Smooth muscle cell (in vitro differentiated cells): ENCODE measurements around the gene GIN1. TPM values are rescaled to one million over a fixed set of nuclear protein-coding genes. Genes with fewer than 3 reads are reported as not detected.
A peak's percentile ranks its signal among the peaks of the same experiment; 100 is the strongest.

Experiments used
- DNase-seq: peaks from one replicate; lab custom pipeline; 2025; ENCODE audit not compliant: unreplicated experiment; lab: John Stamatoyannopoulos, UW
- H2AFZ ChIP-seq: fragments of 200-600 bp; sonication (generic); 2 replicates; pipeline ENCODE4 v1.6.0; 2016; ENCODE audit warnings: antibody characterized with exemption, low read depth, mild to moderate bottlenecking
- H3F3A ChIP-seq: fragments of 200-600 bp; sonication (generic); 2 replicates; pipeline ENCODE4 v1.6.0; 2017; ENCODE audit warnings: antibody characterized with exemption, low read depth
- H3K27ac ChIP-seq: fragments of 200-600 bp; sonication (generic); 2 replicates; pipeline ENCODE4 v1.5.1; 2016; ENCODE audit warnings: low read depth, mild to moderate bottlenecking
- H3K27me3 ChIP-seq: fragments of 200-600 bp; sonication (generic); 2 replicates; pipeline ENCODE4 v1.6.1; 2016; ENCODE audit warnings: low read depth, mild to moderate bottlenecking
- H3K36me3 ChIP-seq: fragments of 200-600 bp; sonication (generic); 2 replicates; pipeline ENCODE4 v1.5.1; 2016; ENCODE audit warnings: low read depth
- H3K4me1 ChIP-seq: fragments of 200-600 bp; sonication (generic); 2 replicates; pipeline ENCODE4 v1.5.1; 2016; ENCODE audit warnings: low read depth
- H3K4me2 ChIP-seq: fragments of 200-600 bp; sonication (generic); 2 replicates; pipeline ENCODE4 v1.6.0; 2016; ENCODE audit warnings: mild to moderate bottlenecking
- H3K4me3 ChIP-seq: fragments of 200-600 bp; sonication (generic); 2 replicates; pipeline ENCODE4 v1.5.1; 2016; ENCODE audit warnings: mild to moderate bottlenecking
- H3K79me2 ChIP-seq: fragments of 200-600 bp; sonication (generic); 2 replicates; pipeline ENCODE4 v1.6.0; 2016; ENCODE audit warnings: low read depth, mild to moderate bottlenecking
- H3K9ac ChIP-seq: fragments of 200-600 bp; sonication (generic); 2 replicates; pipeline ENCODE4 v1.6.0; 2016; ENCODE audit warnings: low read depth
- H3K9me3 ChIP-seq: fragments of 200-600 bp; sonication (generic); replicated peaks from 2 replicates; pipeline ENCODE4 v1.5.1; 2016; ENCODE audit warnings: low read depth
- H4K20me1 ChIP-seq: fragments of 200-600 bp; sonication (generic); 2 replicates; pipeline ENCODE4 v1.6.0; 2016; ENCODE audit warnings: low read depth
- CTCF ChIP-seq: fragments of 200-600 bp; sonication (generic); IDR thresholded peaks from 2 replicates; pipeline ENCODE4 v1.5.1; 2017; ENCODE audit warnings: borderline replicate concordance, mild to moderate bottlenecking, antibody characterized with exemption; ENCODE audit not compliant: insufficient read depth, poor library complexity, severe bottlenecking
- WGBS: methylation state at CpG from one replicate; pipeline ENCODE4 v1.1.7; 2016; ENCODE audit warnings: low lambda C conversion rate; 5-methylcytosine and 5-hydroxymethylcytosine counted together
- polyA plus RNA-seq: library from polyadenylated mRNA; unstranded; fragments of >200 nt; fragmentation: Nextera tagmentation; extraction: Ambion mirVana; gene quantifications from 2 replicates; pipeline ENCODE4 v1.2.1, GENCODE V29; 2016
- total RNA-seq: library from RNA; depleted of rRNA; stranded (reverse); fragments of >200 nt; gene quantifications from 2 replicates; pipeline ENCODE4 v1.2.3, GENCODE V29; 2014

The GIN1 gene
- total and polyA plus RNA-seq, 2 experiments from 2014 or later, result 3.6 to 4.8 TPM

DNA sequence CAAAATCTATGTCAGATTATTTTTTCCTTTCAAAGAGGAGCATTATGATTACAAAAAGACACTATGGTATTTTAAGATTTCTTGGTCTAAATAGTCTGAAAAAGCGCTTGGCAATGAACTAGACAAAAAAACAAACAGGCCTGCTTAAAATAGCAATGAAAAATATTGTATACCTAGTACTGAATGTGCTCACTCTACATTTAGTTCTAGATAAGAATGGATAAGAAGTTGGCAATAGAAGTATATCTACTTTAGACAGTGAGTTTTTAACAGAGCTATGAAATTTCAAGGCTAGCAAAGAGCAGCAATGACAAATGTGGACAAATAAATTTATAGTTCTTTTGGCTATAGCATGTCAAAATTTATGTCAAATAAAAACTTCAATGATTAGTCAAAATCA is 26.2 kb downstream of the GIN1 start:
- Histone ChIP-seq H3K4me2 (no peak overlapping the region), H4K20me1 (no peaks in the 10 kb centered on the region), H3K4me1 (no peaks in the 10 kb centered on the region), H3F3A (no peaks in the 10 kb centered on the region), H3K36me3 (peaks cover 5% of the 10 kb centered on the region), H3K9me3 (no peaks in the 10 kb centered on the region), H3K27ac (no peak overlapping the region), H3K79me2 (no peaks in the 10 kb centered on the region), H3K27me3 (no peaks in the 10 kb centered on the region), H3K4me3 (no peak overlapping the region), H3K9ac (no peak overlapping the region), H2AFZ (no peak overlapping the region)
- WGBS, result 100% methylated on average over 1 of the region's 1 CpG
- DNase-seq, result no peak
- TF ChIP-seq CTCF, result no peak

DNA sequence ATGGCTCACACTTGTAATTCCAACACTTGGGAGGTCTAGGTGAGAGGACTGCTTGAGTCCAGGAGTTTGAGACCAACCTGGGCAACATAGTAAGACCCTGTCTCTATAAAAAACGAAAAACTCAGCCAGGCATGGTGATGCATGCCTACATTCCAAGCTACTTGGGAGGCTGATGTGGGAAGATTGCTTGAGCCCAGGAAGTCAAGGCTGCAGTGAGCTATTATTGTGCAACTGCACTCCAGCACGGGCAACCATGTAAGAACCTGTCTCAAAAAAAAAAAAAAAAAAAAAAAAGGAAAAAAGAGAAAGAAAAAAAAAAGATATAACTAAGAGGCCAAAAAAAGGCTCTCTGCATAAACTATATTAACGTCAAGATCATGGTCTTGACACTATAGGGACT is 27.3 kb downstream of the GIN1 start:
- H3K9ac ChIP-seq, result no peak overlapping the region
- peaks cover 5% of the 10 kb centered on the region for H3K36me3 ChIP-seq
- H3K4me1 ChIP-seq, result no peaks in the 10 kb centered on the region
- DNase-seq, result no peak
- H3K4me2 ChIP-seq, result no peak overlapping the region
- H3K27ac ChIP-seq, result no peak overlapping the region
- no peak for TF ChIP-seq CTCF
- no peaks in the 10 kb centered on the region for H3K27me3 ChIP-seq
- H4K20me1 ChIP-seq, result no peaks in the 10 kb centered on the region
- no peak overlapping the region for H2AFZ ChIP-seq
- 94% methylated on average over 3 of the region's 3 CpGs for WGBS
- H3K4me3 ChIP-seq, result no peak overlapping the region
- H3K79me2 ChIP-seq, result no peaks in the 10 kb centered on the region
- no peaks in the 10 kb centered on the region for H3K9me3 ChIP-seq
- H3F3A ChIP-seq, result no peaks in the 10 kb centered on the region

DNA sequence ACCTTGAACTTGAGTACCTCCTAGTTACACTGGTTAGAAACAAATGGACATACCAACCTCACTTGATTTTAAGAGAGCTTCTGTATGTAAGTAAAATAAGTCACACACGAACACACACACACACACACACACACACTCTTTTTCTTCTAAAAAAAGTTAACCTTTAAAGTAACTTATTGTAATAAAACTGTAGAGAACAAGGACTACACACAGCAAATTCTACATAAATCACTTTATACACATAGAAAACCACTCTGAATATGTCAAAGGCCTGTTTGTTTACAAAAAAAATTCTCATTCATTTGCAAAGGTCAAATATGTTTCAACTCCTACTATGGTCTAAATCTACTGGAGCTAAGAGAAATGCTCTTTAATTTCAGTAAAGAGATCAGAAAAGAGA is 29.1 kb downstream of the GIN1 start:
- H3K4me3 ChIP-seq, result no peak overlapping the region
- H3K27ac ChIP-seq, result peak overlapping the region; percentile 19
- no peaks in the 10 kb centered on the region for H3K4me1 ChIP-seq
- H3K36me3 ChIP-seq, result peaks cover 10% of the 10 kb centered on the region
- H3K4me2 ChIP-seq, result peak overlapping the region; percentile 14
- no peaks in the 10 kb centered on the region for H4K20me1 ChIP-seq
- no peak for TF ChIP-seq CTCF
- no peak overlapping the region for H2AFZ ChIP-seq
- H3F3A ChIP-seq, result no peaks in the 10 kb centered on the region
- no peaks in the 10 kb centered on the region for H3K79me2 ChIP-seq
- no peaks in the 10 kb centered on the region for H3K9me3 ChIP-seq
- H3K9ac ChIP-seq, result no peak overlapping the region
- DNase-seq, result no peak
- no peaks in the 10 kb centered on the region for H3K27me3 ChIP-seq
- WGBS, result 96% methylated on average over 1 of the region's 1 CpG

DNA sequence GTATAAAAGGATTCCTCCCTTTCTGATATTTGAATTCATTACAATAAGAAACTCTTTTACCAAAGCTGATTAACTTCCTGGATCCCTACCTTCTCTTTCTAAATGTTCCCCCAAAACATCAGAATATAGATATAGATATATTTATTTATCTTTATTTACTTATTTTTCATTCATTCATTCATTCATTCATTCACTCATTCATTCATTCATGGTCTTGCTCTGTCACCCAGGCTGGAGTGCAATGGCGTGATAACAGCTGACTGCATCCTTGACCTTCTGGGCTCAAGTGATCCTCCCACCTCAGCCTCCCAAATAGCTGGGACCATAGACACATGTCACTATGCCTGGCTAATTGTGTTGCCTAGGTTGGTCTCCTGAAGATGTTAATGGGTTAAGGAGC is 30.7 kb downstream of the GIN1 start:
- Histone ChIP-seq H2AFZ (no peak overlapping the region), H3K36me3 (peaks cover 18% of the 10 kb centered on the region), H3K27me3 (no peaks in the 10 kb centered on the region), H3K4me2 (no peak overlapping the region), H3K9ac (no peak overlapping the region), H3F3A (no peaks in the 10 kb centered on the region), H4K20me1 (no peaks in the 10 kb centered on the region), H3K4me1 (no peaks in the 10 kb centered on the region), H3K79me2 (no peaks in the 10 kb centered on the region), H3K4me3 (no peak overlapping the region), H3K27ac (no peak overlapping the region), H3K9me3 (no peaks in the 10 kb centered on the region)
- 93% methylated on average over 1 of the region's 1 CpG for WGBS
- TF ChIP-seq CTCF, result no peak
- no peak for DNase-seq
